HG03108 (cell line): ENCODE measurements around the gene STOM.
"Not testable (repeated sequence)": the region's sequence is repeated elsewhere in the genome, so short reads cannot be mapped to it uniquely, and the experiment has no call there.

Source experiments
- ATAC-seq: cut with Tn5 transposase; IDR thresholded peaks from one replicate; pipeline ENCODE4 v1.9.1; 2021; ENCODE audit warnings: moderate library complexity; ENCODE audit not compliant: unreplicated experiment

Gene STOM

GRCh38 chr9:121303456-121304451 lies 66.3 kb downstream of the STOM start:
- ATAC-seq = no peak

GRCh38 chr9:121302786-121303185 lies 67.3 kb downstream of the STOM start:
- ATAC-seq = no peak

- ATAC-seq = no peak
These were observed 67.7 kb downstream of the STOM start for GRCh38 chr9:121302341-121302740.

- ATAC-seq = no peak
These were observed 68.2 kb downstream of the STOM start for GRCh38 chr9:121301881-121302286.

GRCh38 chr9:121300283-121301119 lies 69.5 kb downstream of the STOM start:
- ATAC-seq = no peak

- no peak for ATAC-seq
These were observed 70.4 kb downstream of the STOM start for GRCh38 chr9:121299467-121300282.

- ATAC-seq = no peak
These were observed 71.2 kb downstream of the STOM start for GRCh38 chr9:121298689-121299466.

- ATAC-seq = no peak
These were observed 72.0 kb downstream of the STOM start for GRCh38 chr9:121298016-121298538.

GRCh38 chr9:121297389-121297788 lies 72.7 kb downstream of the STOM start:
- no peak for ATAC-seq

GRCh38 chr9:121296213-121297127 lies 73.6 kb downstream of the STOM start:
- ATAC-seq = no peak

- no peak for ATAC-seq
These were observed 74.3 kb downstream of the STOM start for GRCh38 chr9:121295662-121296191.

- no peak for ATAC-seq
These were observed 75.0 kb downstream of the STOM start for GRCh38 chr9:121294866-121295661.

GRCh38 chr9:121294151-121294743 lies 75.8 kb downstream of the STOM start:
- no peak for ATAC-seq

GRCh38 chr9:121292801-121293241 lies 77.2 kb downstream of the STOM start:
- no peak for ATAC-seq

- no peak for ATAC-seq
These were observed 78.0 kb downstream of the STOM start for GRCh38 chr9:121292051-121292450.

GRCh38 chr9:121291536-121291935 lies 78.5 kb downstream of the STOM start:
- not testable (repeated sequence) for ATAC-seq

- ATAC-seq = no peak
These were observed 80.2 kb downstream of the STOM start for GRCh38 chr9:121289772-121290370.
